K562 (cell line): ENCODE data around the gene ADIPOR1. TPM values are rescaled to one million over a fixed set of nuclear protein-coding genes. Genes with fewer than 3 reads are reported as not detected.
A peak's percentile ranks its signal among the peaks of the same experiment; 100 is the strongest.

Experiments used
- BACH1 ChIP-seq: fragments of 200-800 bp; sonication (Bioruptor generic); IDR thresholded peaks from 2 replicates; pipeline ENCODE4 v1.6.1; 2016; ENCODE audit warnings: missing genetic modification characterization, missing compliant biosample characterization
- CEBPG ChIP-seq, 3 experiments: fragments of 200-800 bp in 1 of 3; sonication (Bioruptor generic) in 1 of 3; sonication (generic) in 1 of 3; formaldehyde crosslinking in 1 of 3; IDR thresholded peaks in 2 of 3; conservative IDR thresholded peaks in 1 of 3; 2 replicates each; pipeline versions ENCODE4 v1.6.1 to v1.8.0; 2016 to 2022; ENCODE audit warnings: missing compliant biosample characterization in 2 of 3, missing genetic modification characterization in 2 of 3, mild to moderate bottlenecking in 1 of 3, missing genetic modification reagents in 1 of 3
- KLF13 ChIP-seq: fragments of 450-650 bp; IDR thresholded peaks from 2 replicates; pipeline ENCODE4 v1.6.1; 2016; ENCODE audit warnings: missing genetic modification characterization, low read depth, mild to moderate bottlenecking, missing compliant biosample characterization, moderate library complexity, borderline replicate concordance
- MAFG ChIP-seq: fragments of 450-650 bp; conservative IDR thresholded peaks from 2 replicates; pipeline ENCODE4 v1.6.1; 2016; ENCODE audit warnings: missing genetic modification characterization, missing compliant biosample characterization
- NR4A1 ChIP-seq, 2 experiments: fragments of 250-450 bp in 1 of 2; fragments of 450-650 bp in 1 of 2; sonication (Bioruptor Pico) in 1 of 2; IDR thresholded peaks; 2 replicates each; pipeline versions ENCODE4 v1.4.0 to v1.6.1; 2016 to 2020; ENCODE audit warnings: mild to moderate bottlenecking in 2 of 2, missing compliant biosample characterization in 1 of 2, missing genetic modification characterization in 1 of 2, moderate library complexity in 1 of 2
- TAF15 ChIP-seq: fragments of 200-400 bp; formaldehyde crosslinking; IDR thresholded peaks from 2 replicates; pipeline ENCODE4 v1.6.1; 2017; ENCODE audit warnings: mild to moderate bottlenecking, low read depth, low read length, moderate library complexity
- WHSC1 ChIP-seq: IDR thresholded peaks from one replicate; pipeline ENCODE4 v1.6.1; 2012; ENCODE audit warnings: low read length, control low read depth, inconsistent platforms
- ZNF75A ChIP-seq: fragments of 450-650 bp; formaldehyde crosslinking; IDR thresholded peaks from 2 replicates; pipeline ENCODE4 v1.4.0; 2020; ENCODE audit warnings: mild to moderate bottlenecking
- ZNF780A ChIP-seq: fragments of 250-450 bp; sonication (Bioruptor Pico); IDR thresholded peaks from 2 replicates; pipeline ENCODE4 v1.5.0; 2021; ENCODE audit warnings: mild to moderate bottlenecking
- polyA plus RNA-seq, 8 experiments: library from polyadenylated mRNA; depleted of rRNA in 4 of 8; stranded (reverse) in 5 of 8; unstranded in 3 of 8; fragments of >200 nt; fragmentation: Nextera tagmentation in 2 of 8; fragmentation: Illumina TruSeq in 1 of 8; extraction: Ambion mirVana in 2 of 8; extraction: Trizol in 1 of 8; gene quantifications; 2 replicates each; pipeline versions ENCODE4 v1.2.1 to v1.2.3, GENCODE V29; 2011 to 2014; ENCODE audit warnings: inconsistent platforms in 1 of 8, missing spikeins in 1 of 8
- total RNA-seq, 7 experiments: library from RNA; depleted of rRNA in 6 of 7; stranded (reverse); fragments of >200 nt in 6 of 7; fragmentation: Illumina TruSeq in 2 of 7; extraction: Trizol in 2 of 7; gene quantifications; 2 replicates each; pipeline versions ENCODE4 v1.2.1 to v1.2.3, GENCODE V29; 2011 to 2021; ENCODE audit warnings: low replicate concordance in 1 of 7
- TF ChIP-seq, protein P1 (sequence below): fragments of 450-650 bp; IDR thresholded peaks from 2 replicates; pipeline ENCODE4 v1.6.1; 2014; ENCODE audit warnings: low read depth, mild to moderate bottlenecking, moderate library complexity, borderline replicate concordance
- TF ChIP-seq, protein P2 (sequence below): fragments of 450-650 bp; formaldehyde crosslinking; IDR thresholded peaks from 2 replicates; pipeline ENCODE4 v1.4.0; 2020; ENCODE audit warnings: mild to moderate bottlenecking, moderate library complexity
- TF ChIP-seq, protein P3 (sequence below): fragments of 250-450 bp; sonication (Bioruptor Pico); IDR thresholded peaks from 2 replicates; pipeline ENCODE4 v1.8.0; 2022; ENCODE audit warnings: inconsistent platforms
- TF ChIP-seq, protein P4 (sequence below): fragments of 450-650 bp; IDR thresholded peaks from 2 replicates; pipeline ENCODE4 v1.6.1; 2018; ENCODE audit not compliant: partially characterized antibody

Gene ADIPOR1
- total and polyA plus RNA-seq, 9 of the 15 experiments (the other 6 are each of a cell fraction or from before 2014, with no cell fraction given), result 29.0 to 217 (median 100) TPM

DNA sequence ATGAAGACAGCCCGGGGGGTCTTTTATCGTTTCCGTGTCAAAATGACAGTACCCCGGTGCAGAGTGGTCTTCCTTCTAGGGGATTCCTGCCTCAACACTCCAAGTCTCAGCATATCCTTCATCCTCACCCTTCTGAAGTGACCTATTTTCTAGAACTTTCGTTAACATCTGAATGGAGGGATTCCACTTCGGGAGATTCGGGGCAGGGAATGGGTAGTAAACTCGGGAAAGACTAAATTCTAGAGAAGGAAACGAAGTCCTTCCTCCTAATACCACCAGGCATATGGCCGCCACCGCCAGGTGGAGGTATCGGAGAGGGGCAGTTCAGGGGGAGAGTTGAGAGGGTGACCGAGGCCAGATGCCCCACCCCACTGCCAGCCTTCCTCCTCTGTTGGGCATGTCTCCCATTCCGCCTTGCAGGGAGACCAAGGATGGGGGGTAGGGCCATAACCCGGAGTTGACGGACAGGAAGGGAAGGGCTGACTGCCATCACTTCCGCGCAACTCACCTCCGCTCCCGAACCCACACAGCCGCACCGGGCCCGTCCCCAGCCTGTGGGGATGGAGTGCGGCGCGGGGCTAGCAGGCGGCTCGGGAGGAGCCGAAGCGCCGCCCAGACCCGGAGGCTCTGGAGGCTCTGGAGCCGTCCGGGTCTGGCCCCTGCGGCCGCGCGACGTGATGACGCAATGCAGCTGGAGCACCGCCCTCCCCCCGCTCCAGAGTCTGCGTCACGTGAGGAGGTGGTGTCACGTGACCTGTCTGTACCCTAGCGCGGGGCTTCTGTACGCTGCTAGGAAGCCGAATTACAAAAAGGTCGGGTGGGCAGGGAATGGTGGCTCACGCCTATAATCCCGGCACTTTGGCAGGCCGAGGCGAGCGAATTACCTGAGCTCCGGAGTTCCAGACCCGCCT is 31.3 kb downstream of the ADIPOR1 start, which contains the start of gene KLHL12 (continued):
- TF ChIP-seq TAF15 (0 out of 2 replicates have a peak, but pooled peaks have one; percentile 62), ZNF75A (no peak), ZNF780A (no peak), NR4A1 (CRISPR knock-in tag; IDR thresholded peaks at IDR 0.05) (no peak), NR4A1 (tag; IDR thresholded peaks at IDR 0.05) (peak; percentile 28), CEBPG (CRISPR knock-in tag; IDR thresholded peaks at IDR 0.05) (peak; percentile 97), CEBPG (tag; conservative IDR thresholded peaks at IDR 0.05 in 1 of 2, IDR thresholded peaks at IDR 0.05 in 1 of 2) (peak; percentile 99 to 100), BACH1 (tag) (no peak), WHSC1 (no peak), MAFG (tag) (peak; percentile 5; the same call in 1 of the 2 replicates), KLF13 (tag) (peak; percentile 69; the same call in 1 of the 2 replicates)
- TF ChIP-seq, protein P1, sequence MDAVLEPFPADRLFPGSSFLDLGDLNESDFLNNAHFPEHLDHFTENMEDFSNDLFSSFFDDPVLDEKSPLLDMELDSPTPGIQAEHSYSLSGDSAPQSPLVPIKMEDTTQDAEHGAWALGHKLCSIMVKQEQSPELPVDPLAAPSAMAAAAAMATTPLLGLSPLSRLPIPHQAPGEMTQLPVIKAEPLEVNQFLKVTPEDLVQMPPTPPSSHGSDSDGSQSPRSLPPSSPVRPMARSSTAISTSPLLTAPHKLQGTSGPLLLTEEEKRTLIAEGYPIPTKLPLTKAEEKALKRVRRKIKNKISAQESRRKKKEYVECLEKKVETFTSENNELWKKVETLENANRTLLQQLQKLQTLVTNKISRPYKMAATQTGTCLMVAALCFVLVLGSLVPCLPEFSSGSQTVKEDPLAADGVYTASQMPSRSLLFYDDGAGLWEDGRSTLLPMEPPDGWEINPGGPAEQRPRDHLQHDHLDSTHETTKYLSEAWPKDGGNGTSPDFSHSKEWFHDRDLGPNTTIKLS, result peak; percentile 82; the same call in 1 of the 2 replicates
- TF ChIP-seq, protein P2, sequence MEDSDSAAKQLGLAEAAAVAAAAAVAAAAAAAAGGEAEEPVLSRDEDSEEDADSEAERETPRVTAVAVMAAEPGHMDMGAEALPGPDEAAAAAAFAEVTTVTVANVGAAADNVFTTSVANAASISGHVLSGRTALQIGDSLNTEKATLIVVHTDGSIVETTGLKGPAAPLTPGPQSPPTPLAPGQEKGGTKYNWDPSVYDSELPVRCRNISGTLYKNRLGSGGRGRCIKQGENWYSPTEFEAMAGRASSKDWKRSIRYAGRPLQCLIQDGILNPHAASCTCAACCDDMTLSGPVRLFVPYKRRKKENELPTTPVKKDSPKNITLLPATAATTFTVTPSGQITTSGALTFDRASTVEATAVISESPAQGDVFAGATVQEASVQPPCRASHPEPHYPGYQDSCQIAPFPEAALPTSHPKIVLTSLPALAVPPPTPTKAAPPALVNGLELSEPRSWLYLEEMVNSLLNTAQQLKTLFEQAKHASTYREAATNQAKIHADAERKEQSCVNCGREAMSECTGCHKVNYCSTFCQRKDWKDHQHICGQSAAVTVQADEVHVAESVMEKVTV (CRISPR knock-in tag), result peak; percentile 67
- TF ChIP-seq, protein P3, sequence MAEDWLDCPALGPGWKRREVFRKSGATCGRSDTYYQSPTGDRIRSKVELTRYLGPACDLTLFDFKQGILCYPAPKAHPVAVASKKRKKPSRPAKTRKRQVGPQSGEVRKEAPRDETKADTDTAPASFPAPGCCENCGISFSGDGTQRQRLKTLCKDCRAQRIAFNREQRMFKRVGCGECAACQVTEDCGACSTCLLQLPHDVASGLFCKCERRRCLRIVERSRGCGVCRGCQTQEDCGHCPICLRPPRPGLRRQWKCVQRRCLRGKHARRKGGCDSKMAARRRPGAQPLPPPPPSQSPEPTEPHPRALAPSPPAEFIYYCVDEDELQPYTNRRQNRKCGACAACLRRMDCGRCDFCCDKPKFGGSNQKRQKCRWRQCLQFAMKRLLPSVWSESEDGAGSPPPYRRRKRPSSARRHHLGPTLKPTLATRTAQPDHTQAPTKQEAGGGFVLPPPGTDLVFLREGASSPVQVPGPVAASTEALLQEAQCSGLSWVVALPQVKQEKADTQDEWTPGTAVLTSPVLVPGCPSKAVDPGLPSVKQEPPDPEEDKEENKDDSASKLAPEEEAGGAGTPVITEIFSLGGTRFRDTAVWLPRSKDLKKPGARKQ (CRISPR knock-in tag), result no peak
- TF ChIP-seq, protein P4, sequence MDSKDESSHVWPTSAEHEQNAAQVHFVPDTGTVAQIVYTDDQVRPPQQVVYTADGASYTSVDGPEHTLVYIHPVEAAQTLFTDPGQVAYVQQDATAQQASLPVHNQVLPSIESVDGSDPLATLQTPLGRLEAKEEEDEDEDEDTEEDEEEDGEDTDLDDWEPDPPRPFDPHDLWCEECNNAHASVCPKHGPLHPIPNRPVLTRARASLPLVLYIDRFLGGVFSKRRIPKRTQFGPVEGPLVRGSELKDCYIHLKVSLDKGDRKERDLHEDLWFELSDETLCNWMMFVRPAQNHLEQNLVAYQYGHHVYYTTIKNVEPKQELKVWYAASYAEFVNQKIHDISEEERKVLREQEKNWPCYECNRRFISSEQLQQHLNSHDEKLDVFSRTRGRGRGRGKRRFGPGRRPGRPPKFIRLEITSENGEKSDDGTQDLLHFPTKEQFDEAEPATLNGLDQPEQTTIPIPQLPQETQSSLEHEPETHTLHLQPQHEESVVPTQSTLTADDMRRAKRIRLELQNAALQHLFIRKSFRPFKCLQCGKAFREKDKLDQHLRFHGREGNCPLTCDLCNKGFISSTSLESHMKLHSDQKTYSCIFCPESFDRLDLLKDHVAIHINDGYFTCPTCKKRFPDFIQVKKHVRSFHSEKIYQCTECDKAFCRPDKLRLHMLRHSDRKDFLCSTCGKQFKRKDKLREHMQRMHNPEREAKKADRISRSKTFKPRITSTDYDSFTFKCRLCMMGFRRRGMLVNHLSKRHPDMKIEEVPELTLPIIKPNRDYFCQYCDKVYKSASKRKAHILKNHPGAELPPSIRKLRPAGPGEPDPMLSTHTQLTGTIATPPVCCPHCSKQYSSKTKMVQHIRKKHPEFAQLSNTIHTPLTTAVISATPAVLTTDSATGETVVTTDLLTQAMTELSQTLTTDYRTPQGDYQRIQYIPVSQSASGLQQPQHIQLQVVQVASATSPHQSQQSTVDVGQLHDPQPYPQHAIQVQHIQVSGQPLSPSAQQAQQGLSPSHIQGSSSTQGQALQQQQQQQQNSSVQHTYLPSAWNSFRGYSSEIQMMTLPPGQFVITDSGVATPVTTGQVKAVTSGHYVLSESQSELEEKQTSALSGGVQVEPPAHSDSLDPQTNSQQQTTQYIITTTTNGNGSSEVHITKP, result no peak
